Esophagus squamous epithelium (tissue), 5 donors: ENCODE data around the gene ARID3A. TPM values are rescaled to one million over a fixed set of nuclear protein-coding genes. Genes with fewer than 3 reads are reported as not detected.

Source experiments
- DNase-seq: peaks from one replicate; lab custom pipeline; 2025; lab: John Stamatoyannopoulos, UW
- H3K27ac ChIP-seq, 4 donors: fragments of 200-600 bp; sonication (generic); one replicate each; pipeline ENCODE4 v1.5.1; 2016 to 2019; ENCODE audit warnings: mild to moderate bottlenecking in 1 of 4
- H3K27me3 ChIP-seq, 4 donors: fragments of 200-600 bp; sonication (generic); 1 replicate in 3 of 4; 2 replicates in 1 of 4; pipeline versions ENCODE4 v1.5.1 to v1.6.0; 2017 to 2021; ENCODE audit warnings: antibody characterized with exemption in 1 of 4
- H3K36me3 ChIP-seq, 3 donors: fragments of 200-600 bp; sonication (generic); one replicate each; pipeline ENCODE4 v1.5.1; 2016 to 2019
- H3K4me1 ChIP-seq, 3 donors: fragments of 200-600 bp; sonication (generic); one replicate each; pipeline ENCODE4 v1.5.1; 2017 to 2019
- H3K4me3 ChIP-seq, 4 donors: fragments of 200-600 bp; sonication (generic); 1 replicate in 3 of 4; 2 replicates in 1 of 4; pipeline ENCODE4 v1.5.1; 2016 to 2019; ENCODE audit warnings: mild to moderate bottlenecking in 2 of 4, moderate library complexity in 1 of 4
- H3K9me3 ChIP-seq, 3 donors: fragments of 200-600 bp; sonication (generic); one replicate each; pipeline ENCODE4 v1.5.1; 2016 to 2019
- CTCF ChIP-seq, 6 experiments: fragments of 450-650 bp in 4 of 6; fragments of 200-600 bp in 2 of 6; sonication (generic) in 2 of 6; IDR thresholded peaks; one replicate each; pipeline ENCODE4 v1.5.1; 2016 to 2019; ENCODE audit warnings: antibody characterized with exemption in 6 of 6, mild to moderate bottlenecking in 4 of 6, moderate library complexity in 4 of 6
- POLR2A ChIP-seq, 4 donors: fragments of 450-650 bp; IDR thresholded peaks; one replicate each; pipeline ENCODE4 v1.6.1; 2017; ENCODE audit warnings: antibody characterized with exemption in 4 of 4, mild to moderate bottlenecking in 4 of 4, moderate library complexity in 3 of 4
- WGBS, 2 donors: methylation state at CpG; one replicate each; pipeline ENCODE4 v1.1.5; 2018; 5-methylcytosine and 5-hydroxymethylcytosine counted together
- intact Hi-C: fragments of 100-400 bp; cut with DNase I; formaldehyde crosslinking; loops from one replicate; pipeline ENCODE4 v1.15.0; 2022
- total RNA-seq, 4 donors: library from RNA; depleted of rRNA; stranded (reverse); fragments of >200 nt; gene quantifications; one replicate each; pipeline ENCODE4 v1.1.0, GENCODE V29; 2016
- donor health status: DM: yes; HTN: yes; CAD: no.

ARID3A gene
- total RNA-seq, 4 donors from 2014 or later, result 3.0 to 6.6 (median 4.7) TPM

- Histone ChIP-seq H3K27me3 (no peaks in the 10 kb centered on the region), H3K4me1 (peaks cover 0 to 12% (median 0%) of the 10 kb centered on the region in 3 donors), H3K36me3 (peaks cover 36 to 88% (median 37%) of the 10 kb centered on the region in 3 donors), H3K9me3 (no peaks in the 10 kb centered on the region), H3K4me3 (no peak overlapping the region), H3K27ac (no peak overlapping the region)
- 85% methylated on average over 4 of the region's 37 CpGs; no CpG with 5 or more reads in 1 of the 2 donors for WGBS, 2 donors
- no peak for TF ChIP-seq POLR2A (IDR thresholded peaks at IDR 0.05)
- no peak for DNase-seq
- intact Hi-C loops, result no loop called here
These were observed 46.0 kb upstream of the ARID3A start for GRCh38 chr19:879711-880438.

- Histone ChIP-seq H3K36me3 (peaks cover 40 to 88% (median 49%) of the 10 kb centered on the region in 3 donors), H3K4me1 (peaks cover 0 to 10% (median 0%) of the 10 kb centered on the region in 3 donors), H3K9me3 (no peaks in the 10 kb centered on the region), H3K4me3 (no peak overlapping the region), H3K27ac (no peak overlapping the region), H3K27me3 (no peaks in the 10 kb centered on the region)
- DNase-seq, result no peak
- TF ChIP-seq CTCF (IDR thresholded peaks at IDR 0.05) (no peak), POLR2A (IDR thresholded peaks at IDR 0.05) (no peak)
- intact Hi-C loops, result no loop called here
- WGBS, 2 donors, result 94% methylated on average over 15 of the region's 34 CpGs; no CpG with 5 or more reads in 1 of the 2 donors
These were observed 44.3 kb upstream of the ARID3A start for GRCh38 chr19:881385-882071.

- no peaks in the 10 kb centered on the region for H3K27me3 ChIP-seq
- peaks cover 33 to 92% (median 47%) of the 10 kb centered on the region in 3 donors for H3K36me3 ChIP-seq
- no peak overlapping the region for H3K27ac ChIP-seq
- H3K4me1 ChIP-seq, result peaks cover 0 to 10% (median 0%) of the 10 kb centered on the region in 3 donors
- no peak overlapping the region for H3K4me3 ChIP-seq
- WGBS, 2 donors, result 90 to 93% methylated on average over 19 to 25 of the region's 30 CpGs
- no peaks in the 10 kb centered on the region for H3K9me3 ChIP-seq
- no peak for TF ChIP-seq POLR2A (IDR thresholded peaks at IDR 0.05)
- TF ChIP-seq CTCF (IDR thresholded peaks at IDR 0.05), result no peak
- DNase-seq, result no peak
- intact Hi-C loops, result no loop called here
These were observed 42.9 kb upstream of the ARID3A start for GRCh38 chr19:882871-883497.

- DNase-seq, result no peak
- TF ChIP-seq POLR2A (IDR thresholded peaks at IDR 0.05) (no peak), CTCF (IDR thresholded peaks at IDR 0.05) (peak in 4 of 6 experiments; percentile 11 to 72 (median 40))
- Histone ChIP-seq H3K9me3 (no peaks in the 10 kb centered on the region), H3K4me1 (peaks cover 0 to 10% (median 0%) of the 10 kb centered on the region in 3 donors), H3K4me3 (no peak overlapping the region), H3K27me3 (no peaks in the 10 kb centered on the region), H3K36me3 (peaks cover 33 to 100% (median 47%) of the 10 kb centered on the region in 3 donors), H3K27ac (no peak overlapping the region)
- intact Hi-C loops, result no loop called here
- 54 to 56% methylated on average over 3 to 10 of the region's 22 CpGs for WGBS, 2 donors
These were observed 42.1 kb upstream of the ARID3A start for GRCh38 chr19:883661-884211.

GRCh38 chr19:884420-885211 is 41.2 kb upstream of the ARID3A start:
- TF ChIP-seq POLR2A (IDR thresholded peaks at IDR 0.05), result no peak
- no peak for TF ChIP-seq CTCF (IDR thresholded peaks at IDR 0.05)
- no peak overlapping the region for H3K27ac ChIP-seq
- intact Hi-C loops, result no loop called here

More at GRCh38 chr19:884420-885211, 41.2 kb upstream of the ARID3A start:
- Histone ChIP-seq H3K9me3 (no peaks in the 10 kb centered on the region), H3K4me1 (peaks cover 0 to 10% (median 0%) of the 10 kb centered on the region in 3 donors), H3K36me3 (peaks cover 38 to 100% (median 50%) of the 10 kb centered on the region in 3 donors), H3K27me3 (no peaks in the 10 kb centered on the region), H3K4me3 (no peak overlapping the region)
- 91% methylated on average over 7 of the region's 51 CpGs; no CpG with 5 or more reads in 1 of the 2 donors for WGBS, 2 donors
- no peak for DNase-seq
